Head of caudate nucleus (tissue), 42 donors: ENCODE results near the gene MOCOS.
"Not testable (repeated sequence)": the region's sequence is repeated elsewhere in the genome, so short reads cannot be mapped to it uniquely, and the experiment has no call there.

Experiments
- DNase-seq, 42 donors: peaks; one replicate each; pipeline versions ENCODE4 v3.0.0 to v3.0.0-alpha.2; 2020 to 2021; ENCODE audit warnings: mixed read lengths in 7 of 42
- intact Hi-C: fragments of 100-400 bp; cut with DNase I; formaldehyde crosslinking; loops from one replicate; pipeline ENCODE4 v1.15.0; 2022

The MOCOS gene, protein sequence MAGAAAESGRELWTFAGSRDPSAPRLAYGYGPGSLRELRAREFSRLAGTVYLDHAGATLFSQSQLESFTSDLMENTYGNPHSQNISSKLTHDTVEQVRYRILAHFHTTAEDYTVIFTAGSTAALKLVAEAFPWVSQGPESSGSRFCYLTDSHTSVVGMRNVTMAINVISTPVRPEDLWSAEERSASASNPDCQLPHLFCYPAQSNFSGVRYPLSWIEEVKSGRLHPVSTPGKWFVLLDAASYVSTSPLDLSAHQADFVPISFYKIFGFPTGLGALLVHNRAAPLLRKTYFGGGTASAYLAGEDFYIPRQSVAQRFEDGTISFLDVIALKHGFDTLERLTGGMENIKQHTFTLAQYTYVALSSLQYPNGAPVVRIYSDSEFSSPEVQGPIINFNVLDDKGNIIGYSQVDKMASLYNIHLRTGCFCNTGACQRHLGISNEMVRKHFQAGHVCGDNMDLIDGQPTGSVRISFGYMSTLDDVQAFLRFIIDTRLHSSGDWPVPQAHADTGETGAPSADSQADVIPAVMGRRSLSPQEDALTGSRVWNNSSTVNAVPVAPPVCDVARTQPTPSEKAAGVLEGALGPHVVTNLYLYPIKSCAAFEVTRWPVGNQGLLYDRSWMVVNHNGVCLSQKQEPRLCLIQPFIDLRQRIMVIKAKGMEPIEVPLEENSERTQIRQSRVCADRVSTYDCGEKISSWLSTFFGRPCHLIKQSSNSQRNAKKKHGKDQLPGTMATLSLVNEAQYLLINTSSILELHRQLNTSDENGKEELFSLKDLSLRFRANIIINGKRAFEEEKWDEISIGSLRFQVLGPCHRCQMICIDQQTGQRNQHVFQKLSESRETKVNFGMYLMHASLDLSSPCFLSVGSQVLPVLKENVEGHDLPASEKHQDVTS

DNA sequence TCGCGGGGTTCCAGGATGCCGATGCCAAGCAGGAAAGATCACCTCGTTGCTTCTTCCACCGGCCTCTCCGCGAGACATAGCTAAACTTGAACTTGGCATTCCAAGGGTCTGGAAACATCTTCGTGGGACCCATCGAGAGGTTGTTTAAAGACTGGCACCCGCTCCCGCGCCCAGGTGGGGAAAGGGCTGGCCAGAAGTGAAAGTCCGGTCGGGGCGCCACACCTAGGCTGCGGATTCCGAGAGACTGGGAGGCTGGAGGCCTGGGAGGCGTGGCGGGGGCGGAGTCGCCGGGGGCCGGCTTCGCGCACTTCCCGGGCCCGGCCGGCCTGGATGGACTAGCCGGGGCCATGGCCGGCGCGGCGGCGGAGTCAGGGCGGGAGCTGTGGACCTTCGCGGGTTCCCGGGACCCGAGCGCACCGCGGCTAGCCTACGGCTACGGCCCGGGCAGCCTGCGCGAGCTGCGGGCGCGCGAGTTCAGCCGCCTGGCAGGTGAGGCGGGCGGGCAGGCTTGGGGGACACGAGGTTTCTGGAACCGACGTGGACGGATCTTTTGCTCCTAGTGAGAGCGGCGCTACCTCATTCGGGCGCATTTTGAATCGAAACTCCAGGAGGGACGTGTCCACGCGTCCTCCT, at the start of gene MOCOS:
Gene MOCOS (plus strand): TSS at position 305 of the 633 bp plus-strand sequence. CDS start 43 bp downstream, at position 348.
- intact Hi-C loops: no loop called here
- peak in 38 of 42 donors; percentile 23 to 80 (median 50) for DNase-seq

DNA sequence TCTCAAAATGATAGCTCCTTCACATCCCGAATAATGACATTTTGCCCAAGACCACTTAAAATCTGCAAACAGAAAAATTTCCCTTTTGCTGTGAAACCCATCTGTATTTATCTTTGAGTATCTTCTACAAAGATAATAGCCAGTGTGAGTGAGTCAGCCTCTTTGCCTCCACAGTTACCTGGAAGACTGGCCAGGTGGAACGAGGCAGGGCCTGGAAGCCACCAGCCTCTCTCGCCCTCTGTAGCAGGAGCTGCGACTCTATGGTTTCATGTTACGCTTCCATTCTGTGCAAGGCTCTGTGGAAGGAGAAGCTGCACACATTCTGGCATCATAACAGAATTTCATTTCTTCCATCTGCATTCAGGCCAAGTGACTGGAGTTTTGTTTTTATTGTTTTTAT, 48.1 kb upstream of the MOCOS start:
- no peak for DNase-seq
- intact Hi-C loops: no loop called here

DNA sequence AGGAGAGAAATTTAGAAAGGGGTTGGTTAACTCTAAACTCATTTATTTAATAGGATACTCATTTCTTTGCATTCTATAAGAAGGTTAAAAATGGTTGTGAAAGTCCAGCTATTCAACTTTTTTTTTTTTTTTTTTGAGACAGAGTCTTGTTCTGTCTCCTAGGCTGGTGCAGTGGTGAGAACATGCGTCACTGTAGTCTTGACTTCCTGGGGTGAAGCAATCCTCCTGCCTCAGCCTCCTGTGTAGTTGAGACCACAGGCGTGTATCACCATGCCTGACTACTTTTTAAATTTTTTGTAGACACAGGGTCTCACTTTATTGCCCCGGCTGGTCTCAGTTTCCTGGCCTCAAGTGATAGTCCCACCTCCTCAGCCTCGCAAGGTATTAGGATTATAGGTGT, 45.7 kb upstream of the MOCOS start:
- no peak for DNase-seq
- intact Hi-C loops: no loop called here

DNA sequence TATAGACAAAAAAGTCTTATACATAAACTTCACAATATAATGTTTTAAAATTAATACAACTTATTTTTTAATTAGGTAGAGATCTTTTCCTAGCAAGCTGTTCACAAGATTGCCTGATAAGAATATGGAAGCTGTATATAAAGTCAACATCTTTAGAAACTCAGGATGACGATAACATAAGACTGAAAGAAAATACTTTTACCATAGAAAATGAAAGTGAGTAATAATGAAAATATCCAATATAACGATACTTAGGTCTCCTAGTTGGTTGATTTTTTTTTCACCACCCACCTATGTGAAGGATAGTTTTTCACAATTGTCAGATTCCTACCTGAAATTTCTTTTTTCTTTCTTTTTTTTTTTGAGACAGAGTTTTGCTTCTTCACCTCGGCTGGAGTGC, 44.5 kb upstream of the MOCOS start:
- DNase-seq: no peak
- intact Hi-C loops: no loop called here

DNA sequence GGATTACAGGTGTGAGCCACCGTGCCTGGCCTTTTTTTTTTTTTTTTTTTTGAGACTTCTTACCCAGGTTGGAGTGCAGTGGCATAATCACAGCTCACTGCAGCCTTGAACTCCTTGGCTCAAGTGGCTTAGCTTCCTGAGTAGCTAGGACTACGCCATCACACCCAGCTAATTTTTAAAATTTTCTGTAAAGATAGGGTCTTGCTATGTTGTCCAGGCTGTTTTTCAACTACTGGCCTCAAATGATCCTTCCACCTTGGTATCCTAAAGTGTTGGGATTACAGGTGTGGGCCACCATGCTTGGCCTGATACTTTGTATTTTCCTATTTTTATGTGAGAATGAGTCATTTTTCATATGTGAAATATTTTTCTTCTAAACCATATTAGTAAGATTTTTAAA, 43.9 kb upstream of the MOCOS start:
- no peak for DNase-seq
- intact Hi-C loops: no loop called here

DNA sequence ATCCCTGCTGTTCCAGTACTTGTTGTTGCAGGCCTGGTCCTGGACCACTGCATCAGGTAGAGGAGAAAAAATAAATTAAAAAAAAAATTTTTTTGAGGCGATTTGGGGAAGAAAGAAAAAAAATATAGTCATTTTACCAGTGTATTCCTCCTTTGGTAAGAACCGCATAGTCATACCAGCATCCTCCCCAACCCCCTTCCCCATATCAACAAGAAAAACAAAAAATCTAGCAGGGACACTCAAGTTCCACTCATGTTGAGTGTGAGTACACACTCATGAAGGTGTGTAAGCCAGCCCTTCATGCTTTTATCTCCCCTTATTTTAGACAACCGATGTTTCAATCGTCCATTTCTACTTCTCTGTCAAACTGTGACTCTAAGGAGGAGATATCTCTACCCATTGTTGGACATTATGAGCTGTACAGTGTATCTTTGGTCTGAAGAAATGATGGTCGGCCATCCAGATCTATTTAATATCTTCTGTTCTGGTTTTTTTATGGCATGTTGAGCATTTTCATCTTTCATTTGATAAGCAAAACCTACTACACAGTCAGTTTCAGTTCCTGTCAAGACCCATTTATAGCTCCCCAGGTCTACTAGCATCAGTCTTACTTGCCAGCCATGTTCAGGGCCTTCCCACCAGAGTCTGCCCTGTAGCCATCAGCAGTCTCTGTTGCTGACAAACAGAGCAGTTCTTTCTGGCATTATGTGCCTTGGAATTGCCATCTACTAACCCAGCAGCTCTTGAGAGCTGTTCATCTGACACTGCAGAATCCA, 37.6 kb upstream of the MOCOS start:
- no peak for DNase-seq
- intact Hi-C loops: no loop called here

DNA sequence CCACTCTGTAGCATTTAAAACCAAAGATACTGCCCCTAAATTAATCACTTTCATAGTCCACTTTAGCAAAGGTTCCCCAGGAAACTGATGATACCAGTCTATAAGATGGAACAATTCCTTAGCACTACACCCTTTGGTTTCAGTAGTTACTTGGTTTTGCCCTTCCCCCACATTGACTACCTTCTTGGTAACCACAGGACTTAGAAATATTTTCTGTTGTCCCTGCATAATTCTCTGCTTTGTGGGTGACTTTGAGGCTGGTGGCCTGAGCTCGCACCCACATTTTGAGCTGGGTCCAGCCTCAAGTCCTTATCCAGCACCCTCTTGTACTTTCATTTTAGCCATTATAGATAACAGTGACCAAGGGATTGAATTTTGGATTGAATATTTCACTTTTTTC, 34.5 kb upstream of the MOCOS start:
- DNase-seq: no peak
- intact Hi-C loops: no loop called here

DNA sequence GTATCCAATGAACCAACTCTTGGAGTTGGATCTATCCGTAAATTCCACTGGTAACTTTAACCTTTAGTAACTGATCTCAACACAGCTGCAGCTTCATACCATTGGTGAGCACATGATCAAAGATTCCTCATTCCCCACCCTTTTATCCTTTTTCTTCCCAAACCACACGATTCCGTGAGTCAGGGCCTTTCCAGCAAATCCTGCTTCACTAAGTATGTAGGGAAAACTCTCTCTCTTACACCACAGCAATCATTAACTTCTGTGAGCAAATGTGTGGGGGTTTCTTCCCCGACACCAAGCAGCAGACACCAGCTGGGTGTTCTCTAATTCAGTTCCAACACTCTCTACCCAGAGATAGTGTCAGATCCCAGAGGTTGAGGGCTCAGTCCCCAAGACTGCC, 34.1 kb upstream of the MOCOS start:
- DNase-seq: no peak
- intact Hi-C loops: no loop called here

DNA sequence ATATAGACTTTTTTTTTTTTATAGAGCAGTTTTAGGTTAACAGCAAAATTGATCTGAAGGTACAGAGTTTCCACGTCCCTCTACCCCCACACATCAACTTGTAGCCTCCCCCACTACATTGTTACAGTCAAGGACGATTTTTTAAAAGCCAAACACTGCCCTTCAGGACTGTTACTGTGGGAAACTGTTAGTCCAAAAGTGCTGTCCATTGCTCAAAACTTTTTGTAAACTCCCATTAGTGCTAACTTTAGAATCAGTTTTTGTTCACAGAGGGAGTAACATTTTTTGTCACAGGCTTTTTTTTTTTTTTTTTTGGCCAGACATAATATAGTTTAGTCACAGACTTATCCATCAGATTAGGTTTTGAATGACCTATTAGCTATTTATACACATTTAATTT, 33.5 kb upstream of the MOCOS start:
- DNase-seq: no peak
- intact Hi-C loops: no loop called here

DNA sequence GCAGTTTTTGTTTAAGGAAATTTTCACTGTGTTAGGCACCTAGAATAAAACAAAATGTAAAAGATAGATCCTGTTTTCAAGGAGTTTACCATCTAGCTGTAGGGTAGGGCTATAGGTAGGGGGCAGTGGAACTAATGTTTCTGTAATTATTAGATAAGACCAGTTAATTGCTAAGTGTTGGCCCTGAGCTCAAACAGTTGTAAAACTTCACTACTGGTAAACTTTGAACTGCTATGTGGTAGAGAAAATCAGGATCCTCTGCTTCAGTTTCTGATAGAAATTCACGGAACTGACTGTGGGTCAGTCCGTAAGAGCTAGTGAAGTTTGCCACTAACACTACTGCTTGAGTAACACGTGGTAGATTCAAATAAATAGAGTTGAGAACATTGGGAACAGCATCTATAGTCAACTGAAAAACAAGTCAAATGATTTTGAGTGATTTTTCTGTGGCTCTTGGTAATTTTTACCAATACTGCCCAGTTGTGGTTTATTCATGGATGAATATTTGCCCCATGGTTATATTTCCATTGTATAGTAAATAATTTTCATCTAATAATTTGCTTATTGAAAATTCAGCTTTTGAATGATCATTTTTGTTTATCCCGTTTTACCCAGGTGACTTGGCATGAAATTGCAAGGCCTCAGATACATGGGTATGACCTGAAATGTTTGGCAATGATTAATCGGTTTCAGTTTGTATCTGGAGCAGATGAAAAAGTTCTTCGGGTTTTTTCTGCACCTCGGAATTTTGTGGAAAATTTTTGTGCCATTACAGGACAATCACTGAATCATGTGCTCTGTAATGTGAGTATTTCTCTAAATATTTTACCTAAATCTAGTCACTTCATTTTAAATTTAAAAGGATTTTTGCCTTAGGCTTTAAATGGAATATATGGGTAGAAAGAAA, 31.2 kb upstream of the MOCOS start:
- intact Hi-C loops: no loop called here
- DNase-seq: no peak

DNA sequence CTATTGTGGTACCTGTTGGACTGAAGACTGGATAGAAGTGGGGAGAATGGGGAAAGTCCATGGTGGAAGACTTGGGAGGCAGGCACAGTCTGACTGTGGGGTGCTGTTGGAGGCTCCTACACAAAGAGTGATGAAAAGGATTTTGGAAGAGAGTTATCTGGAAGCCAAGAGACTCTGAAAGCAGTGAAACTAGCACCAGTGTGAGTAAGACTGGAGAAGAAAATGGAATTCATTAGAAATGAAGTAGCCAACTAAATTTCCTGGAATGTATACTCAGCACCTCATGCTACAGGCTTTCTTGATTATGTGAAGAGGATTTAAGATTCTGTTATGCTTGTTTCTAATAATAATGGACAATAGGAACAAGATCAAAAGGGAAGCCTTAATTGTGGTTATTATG, 29.9 kb upstream of the MOCOS start:
- no peak for DNase-seq
- intact Hi-C loops: no loop called here

DNA sequence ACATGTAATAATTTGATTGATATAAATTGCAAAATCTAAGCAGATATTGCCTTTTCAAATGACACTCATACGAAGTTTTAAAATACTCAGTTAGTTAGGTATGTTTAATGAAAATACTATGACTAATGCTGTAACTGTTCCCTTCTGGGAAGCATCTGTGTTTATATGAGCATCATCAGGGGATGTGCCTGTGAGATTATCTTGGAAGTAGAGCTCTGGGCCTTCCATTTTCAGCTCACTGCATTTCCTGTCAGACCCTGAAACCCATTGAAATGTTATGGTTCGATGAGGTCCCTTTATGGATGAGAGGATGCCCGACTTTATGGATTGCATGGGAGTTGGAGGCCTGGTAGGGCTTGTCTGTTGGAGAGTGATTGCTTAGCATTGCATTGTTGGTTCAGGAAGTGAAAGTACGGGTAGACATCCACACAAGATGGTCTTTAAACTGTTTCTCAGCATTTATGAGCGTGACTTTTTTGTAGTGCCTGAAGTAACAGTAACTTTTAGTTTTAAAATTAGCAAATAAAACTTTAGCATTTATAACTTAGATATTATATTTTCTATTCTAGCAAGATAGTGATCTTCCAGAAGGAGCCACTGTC, 28.9 kb upstream of the MOCOS start:
- no peak for DNase-seq
- intact Hi-C loops: no loop called here

DNA sequence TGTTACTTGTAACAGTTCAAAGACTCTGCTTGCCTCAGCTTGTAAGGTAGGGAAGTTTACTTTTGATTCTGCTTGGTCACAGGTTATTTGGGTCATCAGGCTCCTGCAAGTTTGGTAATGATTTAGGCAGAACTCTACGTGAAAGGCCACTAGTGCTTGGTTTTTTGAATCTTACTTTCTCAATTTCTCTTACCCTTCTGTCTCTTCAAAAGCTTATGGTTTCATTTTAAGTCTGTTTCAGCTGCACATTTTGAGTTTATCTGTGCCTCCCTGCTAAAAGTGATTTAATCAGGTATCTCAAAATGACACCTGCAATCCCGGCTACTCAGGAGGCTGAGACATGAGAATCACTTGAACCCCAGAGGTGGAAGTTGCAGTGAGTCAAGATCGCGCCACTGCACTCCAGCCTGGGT, 26.3 kb upstream of the MOCOS start:
- intact Hi-C loops: no loop called here
- DNase-seq: no peak

DNA sequence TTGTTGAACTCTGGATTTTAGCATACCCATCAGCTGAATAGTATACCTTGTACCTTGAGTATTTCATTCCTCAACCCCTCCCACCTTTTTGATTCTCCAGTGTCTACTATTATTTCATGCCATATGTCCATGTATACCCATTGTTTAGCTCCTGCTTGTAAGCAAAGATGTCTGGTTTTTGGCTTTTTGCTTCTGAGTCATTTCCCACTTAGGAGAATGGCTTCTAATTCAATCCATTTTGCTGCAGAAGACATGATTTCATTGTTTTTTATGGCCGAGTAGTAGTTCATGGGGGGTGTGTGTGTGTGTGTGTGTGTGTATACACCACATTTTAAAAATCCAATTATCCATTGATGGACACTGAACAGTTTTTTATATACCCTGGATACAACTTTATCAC, 24.3 kb upstream of the MOCOS start:
- DNase-seq: no peak
- intact Hi-C loops: no loop called here

DNA sequence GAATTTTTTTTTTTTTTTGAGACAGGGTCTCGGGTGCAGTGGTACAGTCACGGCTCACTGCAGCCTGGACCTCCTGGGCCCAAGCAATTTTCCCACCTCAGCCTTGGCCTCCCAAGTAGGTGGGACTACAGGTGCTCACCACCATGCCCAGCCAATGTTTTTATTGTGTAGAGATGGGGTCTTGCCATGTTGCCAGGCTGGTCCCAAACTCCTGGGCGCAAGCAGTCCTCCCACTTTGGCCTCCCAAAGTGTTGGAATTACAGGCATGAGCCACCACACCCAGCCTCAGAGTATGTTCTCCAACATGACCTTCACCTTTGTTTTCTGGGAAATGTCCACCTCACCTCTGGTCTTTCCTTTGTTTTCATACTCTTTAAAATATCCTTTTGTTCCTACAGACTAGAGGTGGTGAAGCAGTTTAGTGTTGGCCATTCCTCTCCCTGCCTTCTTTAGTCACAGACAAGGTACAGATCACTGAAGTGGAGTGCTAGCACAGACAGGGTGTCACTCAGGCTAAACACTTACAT, 19.5 kb upstream of the MOCOS start:
- DNase-seq: no peak
- intact Hi-C loops: no loop called here

DNA sequence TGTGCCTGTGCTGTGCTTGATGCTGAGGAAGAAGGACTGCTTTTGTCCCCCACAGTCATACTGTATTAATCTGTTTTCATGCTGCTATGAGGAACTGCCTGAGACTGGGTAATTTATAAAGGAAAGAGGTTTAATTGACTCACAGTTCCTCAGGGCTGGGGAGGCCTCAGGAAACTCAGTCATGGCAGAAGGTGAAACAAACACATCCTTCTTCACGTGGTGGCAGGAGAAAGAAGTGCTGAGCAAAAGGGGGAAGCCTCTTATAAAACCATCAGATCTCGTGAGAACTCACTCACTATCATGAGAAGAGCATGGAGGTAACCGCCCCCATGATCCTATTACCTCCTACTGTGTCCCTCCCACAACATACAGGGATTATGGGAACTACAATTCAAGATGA, 19.0 kb upstream of the MOCOS start:
- DNase-seq, intact Hi-C loops: not testable (repeated sequence)

DNA sequence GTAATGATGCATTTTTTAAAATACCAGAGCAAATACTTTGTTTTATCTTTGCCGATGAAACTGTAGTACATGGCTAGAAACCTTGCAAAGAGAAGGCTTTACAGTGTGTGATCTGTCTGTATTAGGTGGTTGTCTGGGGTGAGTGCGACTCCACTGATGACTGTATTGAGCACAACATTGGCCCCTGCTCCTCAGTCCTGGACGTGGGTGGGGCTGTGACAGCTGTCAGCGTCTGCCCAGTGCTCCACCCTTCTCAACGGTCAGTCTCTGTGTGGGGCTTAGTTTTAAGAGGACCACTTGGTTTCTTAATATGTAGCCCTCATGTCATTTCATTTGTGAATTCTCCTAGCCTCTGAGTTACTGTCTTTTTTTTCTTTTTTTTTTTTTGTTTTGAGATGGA, 17.4 kb upstream of the MOCOS start:
- intact Hi-C loops: no loop called here
- no peak for DNase-seq

DNA sequence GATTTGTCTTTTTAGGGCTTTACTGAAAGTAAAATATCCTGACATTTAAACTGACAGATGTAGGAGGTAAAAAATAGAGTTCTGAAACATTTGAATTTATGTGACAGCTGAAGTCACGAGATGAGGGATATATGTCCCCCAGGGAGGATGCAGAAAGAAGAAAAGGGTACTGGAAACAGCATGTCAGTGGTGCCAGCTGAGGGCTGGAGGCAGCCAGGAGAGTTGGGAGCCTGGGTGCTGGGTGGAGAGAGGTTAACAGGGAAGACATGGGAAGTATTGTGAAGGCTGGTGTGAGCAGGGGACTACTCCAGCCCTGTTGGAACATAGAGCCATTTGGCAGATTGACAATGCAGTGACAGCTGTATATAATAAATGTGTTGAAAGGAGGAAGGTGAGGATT, 11.8 kb upstream of the MOCOS start:
- intact Hi-C loops: no loop called here
- no peak for DNase-seq
